Dendritic cell treated with granulocyte-macrophage colony-stimulating factor and Interleukin-4, amounts not matched to agents 40 ng/mL and 50 ng/mL, for 4 days (primary cell): ENCODE results near the gene METTL25.

Experiments used
- H3K27ac Mint-ChIP-seq: one replicate; pipeline ENCODE4 v1.8.0; 2022; ENCODE audit warnings: mild to moderate bottlenecking, mixed read lengths
- H3K27me3 Mint-ChIP-seq: one replicate; pipeline ENCODE4 v1.8.0; 2022; ENCODE audit warnings: mild to moderate bottlenecking, mixed read lengths
- H3K36me3 Mint-ChIP-seq: one replicate; pipeline ENCODE4 v1.8.0; 2022; ENCODE audit warnings: low read depth, mixed read lengths
- H3K4me1 Mint-ChIP-seq: one replicate; pipeline ENCODE4 v1.8.0; 2022; ENCODE audit warnings: low read depth, mixed read lengths
- H3K4me3 Mint-ChIP-seq: one replicate; pipeline ENCODE4 v1.8.0; 2022; ENCODE audit warnings: mild to moderate bottlenecking, moderate library complexity, mixed read lengths
- H3K9me3 Mint-ChIP-seq: one replicate; pipeline ENCODE4 v1.8.0; 2022; ENCODE audit warnings: mixed read lengths
- intact Hi-C: fragments of 100-400 bp; cut with micrococcal nuclease; formaldehyde crosslinking; loops from one replicate; pipeline ENCODE4 v1.15.0; 2022

The METTL25 gene

GRCh38 chr12:82510386-82510785 lies 152.1 kb downstream of the METTL25 start:
- no peaks in the 10 kb centered on the region for H3K36me3 Mint-ChIP-seq
- H3K27me3 Mint-ChIP-seq: no peaks in the 10 kb centered on the region
- intact Hi-C loops: no loop called here
- H3K9me3 Mint-ChIP-seq: no peaks in the 10 kb centered on the region
- no peak overlapping the region for H3K4me3 Mint-ChIP-seq
- no peaks in the 10 kb centered on the region for H3K4me1 Mint-ChIP-seq
- no peak overlapping the region for H3K27ac Mint-ChIP-seq

- no peaks in the 10 kb centered on the region for H3K4me1 Mint-ChIP-seq
- H3K27ac Mint-ChIP-seq: no peak overlapping the region
- H3K36me3 Mint-ChIP-seq: no peaks in the 10 kb centered on the region
- H3K4me3 Mint-ChIP-seq: no peak overlapping the region
- intact Hi-C loops: no loop called here
- no peaks in the 10 kb centered on the region for H3K27me3 Mint-ChIP-seq
- H3K9me3 Mint-ChIP-seq: no peaks in the 10 kb centered on the region
These were observed 156.6 kb downstream of the METTL25 start for GRCh38 chr12:82514880-82515279.

DNA sequence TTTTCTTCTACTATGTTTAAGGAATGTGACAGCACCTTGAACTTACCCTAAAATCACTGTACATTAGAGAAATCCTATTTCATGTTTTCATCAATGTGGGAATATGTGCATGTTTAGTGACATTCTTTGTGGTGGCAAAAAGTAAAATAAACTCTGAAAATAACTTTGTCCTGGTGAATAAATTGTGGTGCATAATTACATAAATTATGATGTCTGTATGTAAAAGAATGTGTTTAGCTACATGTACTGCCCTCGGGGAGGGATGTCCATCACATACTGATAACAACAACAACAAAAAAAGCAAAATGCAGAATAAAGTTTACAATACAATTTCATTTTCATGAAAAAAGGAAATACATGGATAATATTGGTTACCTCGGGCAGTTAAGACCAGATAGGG lies 157.3 kb downstream of the METTL25 start:
- no peaks in the 10 kb centered on the region for H3K9me3 Mint-ChIP-seq
- H3K4me1 Mint-ChIP-seq: no peaks in the 10 kb centered on the region
- H3K27ac Mint-ChIP-seq: no peak overlapping the region
- no peaks in the 10 kb centered on the region for H3K27me3 Mint-ChIP-seq
- no peaks in the 10 kb centered on the region for H3K36me3 Mint-ChIP-seq
- no peak overlapping the region for H3K4me3 Mint-ChIP-seq
- intact Hi-C loops: no loop called here

DNA sequence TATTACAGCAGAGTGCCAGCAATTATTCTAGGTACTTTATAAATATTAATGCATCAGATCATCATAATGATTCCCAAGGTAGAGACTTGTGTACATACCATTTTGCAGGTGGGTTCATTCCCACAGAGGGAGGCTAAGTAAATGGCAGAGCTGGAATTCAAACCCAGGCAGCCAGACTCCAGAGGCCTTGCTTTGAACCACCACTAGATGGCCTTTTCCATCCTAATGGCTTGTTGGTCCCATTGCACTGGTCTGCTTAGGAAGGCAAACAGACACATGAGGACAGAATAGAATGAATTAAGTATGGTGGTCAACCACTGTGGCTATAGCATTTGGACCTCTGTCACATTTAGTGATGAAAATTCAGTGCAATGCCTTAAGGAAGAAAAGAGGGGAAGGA lies 158.7 kb downstream of the METTL25 start:
- intact Hi-C loops: no loop called here
- Mint-ChIP-seq H3K9me3 (no peaks in the 10 kb centered on the region), H3K27me3 (no peaks in the 10 kb centered on the region), H3K27ac (no peak overlapping the region), H3K4me3 (no peak overlapping the region), H3K36me3 (no peaks in the 10 kb centered on the region), H3K4me1 (no peaks in the 10 kb centered on the region)

GRCh38 chr12:82517808-82518207 lies 159.5 kb downstream of the METTL25 start:
- intact Hi-C loops: no loop called here
- no peak overlapping the region for H3K4me3 Mint-ChIP-seq
- H3K4me1 Mint-ChIP-seq: no peaks in the 10 kb centered on the region
- H3K9me3 Mint-ChIP-seq: no peaks in the 10 kb centered on the region
- H3K27me3 Mint-ChIP-seq: no peaks in the 10 kb centered on the region
- H3K36me3 Mint-ChIP-seq: no peaks in the 10 kb centered on the region
- H3K27ac Mint-ChIP-seq: no peak overlapping the region

GRCh38 chr12:82519510-82519909 lies 161.2 kb downstream of the METTL25 start:
- Mint-ChIP-seq H3K9me3 (no peaks in the 10 kb centered on the region), H3K4me3 (no peak overlapping the region), H3K4me1 (no peaks in the 10 kb centered on the region), H3K27me3 (no peaks in the 10 kb centered on the region), H3K36me3 (no peaks in the 10 kb centered on the region), H3K27ac (no peak overlapping the region)
- intact Hi-C loops: no loop called here

GRCh38 chr12:82522285-82522684 lies 164.0 kb downstream of the METTL25 start:
- H3K4me1 Mint-ChIP-seq: no peaks in the 10 kb centered on the region
- H3K9me3 Mint-ChIP-seq: no peaks in the 10 kb centered on the region
- H3K36me3 Mint-ChIP-seq: no peaks in the 10 kb centered on the region
- H3K27me3 Mint-ChIP-seq: peaks cover 1% of the 10 kb centered on the region
- intact Hi-C loops: loop anchor here (10.0 kb wide), 1 partner anchor 863 kb away; no protein-coding TSS in a partner anchor
- H3K27ac Mint-ChIP-seq: no peak overlapping the region
- H3K4me3 Mint-ChIP-seq: no peak overlapping the region

- H3K9me3 Mint-ChIP-seq: no peaks in the 10 kb centered on the region
- no peak overlapping the region for H3K27ac Mint-ChIP-seq
- peaks cover 2% of the 10 kb centered on the region for H3K27me3 Mint-ChIP-seq
- no peaks in the 10 kb centered on the region for H3K36me3 Mint-ChIP-seq
- H3K4me1 Mint-ChIP-seq: no peaks in the 10 kb centered on the region
- no peak overlapping the region for H3K4me3 Mint-ChIP-seq
- intact Hi-C loops: loop anchor here (10.0 kb wide), 1 partner anchor 862 kb away; no protein-coding TSS in a partner anchor
These were observed 164.4 kb downstream of the METTL25 start for GRCh38 chr12:82522762-82523161.

DNA sequence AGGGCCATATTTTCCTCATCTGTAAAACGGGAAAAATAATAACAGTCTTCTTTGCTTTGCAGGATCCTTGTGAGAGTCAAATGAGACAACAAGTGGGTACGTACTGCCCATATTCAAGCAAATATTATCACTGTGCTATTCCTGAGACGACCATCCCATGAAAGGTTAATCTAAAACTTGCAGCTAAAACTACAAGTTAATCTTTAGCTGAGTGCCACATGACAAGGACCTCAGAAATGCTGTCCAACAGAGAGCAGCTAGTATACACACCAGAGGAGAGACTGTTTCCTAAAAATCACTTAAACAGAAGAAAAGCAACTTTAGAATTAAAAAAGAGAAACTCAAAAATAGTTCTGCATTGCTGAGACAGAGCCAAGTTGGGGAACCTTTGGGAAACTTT lies 165.7 kb downstream of the METTL25 start:
- intact Hi-C loops: loop anchor here (10.0 kb wide), 1 partner anchor 861 kb away; no protein-coding TSS in a partner anchor
- H3K27me3 Mint-ChIP-seq: peaks cover 2% of the 10 kb centered on the region
- no peak overlapping the region for H3K27ac Mint-ChIP-seq
- H3K36me3 Mint-ChIP-seq: no peaks in the 10 kb centered on the region
- H3K4me3 Mint-ChIP-seq: no peak overlapping the region
- H3K9me3 Mint-ChIP-seq: no peaks in the 10 kb centered on the region
- H3K4me1 Mint-ChIP-seq: no peaks in the 10 kb centered on the region

DNA sequence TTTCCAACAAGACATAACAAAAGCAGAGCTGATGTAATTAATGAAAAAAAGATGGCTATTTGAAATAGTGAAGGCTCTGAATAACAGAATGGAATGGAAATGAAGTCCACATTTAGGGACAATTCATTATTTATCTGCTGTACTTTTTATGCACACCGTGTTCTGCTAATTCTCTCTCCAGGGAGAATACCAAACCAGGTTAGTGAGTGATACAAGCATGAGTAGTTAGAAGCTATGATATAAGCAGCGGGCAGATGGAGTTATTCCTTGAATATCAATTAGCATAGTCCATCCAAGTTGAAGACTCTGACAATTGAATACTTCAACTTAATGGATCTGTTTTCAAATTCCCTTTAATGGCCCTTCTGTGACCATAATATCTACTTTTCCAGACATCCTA lies 166.3 kb downstream of the METTL25 start:
- Mint-ChIP-seq H3K4me3 (no peak overlapping the region), H3K27ac (no peak overlapping the region), H3K9me3 (no peaks in the 10 kb centered on the region), H3K36me3 (no peaks in the 10 kb centered on the region), H3K4me1 (no peaks in the 10 kb centered on the region), H3K27me3 (peaks cover 2% of the 10 kb centered on the region)
- intact Hi-C loops: loop anchor here (5.0 to 10.0 kb wide), 3 partner anchors 860 to 1978 kb away; no protein-coding TSS in a partner anchor

DNA sequence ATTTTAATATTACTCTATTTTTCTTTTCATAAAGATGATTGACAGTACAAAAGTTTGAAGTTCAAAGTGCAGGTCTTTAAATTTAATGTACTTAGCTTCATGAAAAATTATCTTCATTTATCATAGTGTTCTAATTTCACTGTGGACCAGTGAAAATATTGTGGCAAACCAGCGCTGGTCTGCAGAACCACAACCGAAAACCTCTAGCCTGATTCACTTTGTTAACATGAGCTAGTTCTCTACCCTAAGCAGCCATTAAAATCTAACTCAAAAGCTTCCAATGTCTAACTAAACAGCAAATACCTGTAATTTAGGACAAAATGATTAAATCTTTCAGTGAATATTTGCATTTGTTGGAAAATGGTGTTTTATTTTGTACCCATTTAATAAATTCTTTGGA lies 167.3 kb downstream of the METTL25 start:
- no peaks in the 10 kb centered on the region for H3K36me3 Mint-ChIP-seq
- H3K4me3 Mint-ChIP-seq: no peak overlapping the region
- H3K27me3 Mint-ChIP-seq: peaks cover 2% of the 10 kb centered on the region
- no peak overlapping the region for H3K27ac Mint-ChIP-seq
- no peaks in the 10 kb centered on the region for H3K9me3 Mint-ChIP-seq
- no peaks in the 10 kb centered on the region for H3K4me1 Mint-ChIP-seq
- intact Hi-C loops: loop anchor here (5.0 to 10.0 kb wide), 3 partner anchors 859 to 1977 kb away; no protein-coding TSS in a partner anchor

DNA sequence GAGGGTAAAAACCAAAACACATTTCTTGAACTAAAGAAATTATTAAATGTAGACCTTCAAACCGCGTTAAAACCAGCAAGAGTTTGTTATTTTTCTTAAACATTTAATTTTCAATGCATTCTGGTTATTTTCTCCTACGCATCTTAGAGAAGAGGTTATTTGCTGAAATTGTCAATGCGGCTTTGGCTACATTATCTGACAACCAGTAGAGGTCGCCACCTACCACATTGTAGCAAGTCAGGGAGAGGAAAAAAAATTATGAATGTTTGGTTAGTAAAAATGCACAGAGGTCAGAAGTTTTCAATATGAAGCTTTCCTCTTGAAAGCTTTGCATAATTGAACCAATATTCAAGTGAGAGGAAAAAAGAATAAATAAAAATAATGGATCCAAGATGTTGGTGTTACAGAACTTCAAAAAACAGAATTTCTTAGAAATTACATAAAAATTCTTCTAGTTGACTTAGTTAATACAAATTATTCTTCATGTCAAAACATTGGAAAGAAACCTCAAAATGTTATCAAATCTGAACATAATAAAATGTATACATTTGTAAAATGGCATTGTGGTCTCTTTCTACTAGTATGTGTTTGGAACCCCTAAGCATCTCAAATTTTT lies 168.9 kb downstream of the METTL25 start:
- Mint-ChIP-seq H3K9me3 (no peaks in the 10 kb centered on the region), H3K27ac (no peak overlapping the region), H3K27me3 (peaks cover 2% of the 10 kb centered on the region), H3K36me3 (no peaks in the 10 kb centered on the region), H3K4me1 (no peaks in the 10 kb centered on the region), H3K4me3 (no peak overlapping the region)
- intact Hi-C loops: loop anchor here (5.0 to 10.0 kb wide), 3 partner anchors 858 to 1975 kb away; no protein-coding TSS in a partner anchor
